ENCODE results near the gene ZNF133.
"Not testable (repeated sequence)": the region's sequence is repeated elsewhere in the genome, so short reads cannot be mapped to it uniquely, and the experiment has no call there.

ZNF133 gene

GRCh38 chr20:18326990-18327389 is 38.7 kb downstream of the ZNF133 start:
- DNase-seq (ENCODE audit: low spot score), result no peak
- in situ Hi-C loops (cut with MboI; ENCODE audit: low pct_unique_long_range_greater_than_20kb, low sequenced_read_pairs, unreplicated experiment), result no loop called here
- TF ChIP-seq, protein P1, sequence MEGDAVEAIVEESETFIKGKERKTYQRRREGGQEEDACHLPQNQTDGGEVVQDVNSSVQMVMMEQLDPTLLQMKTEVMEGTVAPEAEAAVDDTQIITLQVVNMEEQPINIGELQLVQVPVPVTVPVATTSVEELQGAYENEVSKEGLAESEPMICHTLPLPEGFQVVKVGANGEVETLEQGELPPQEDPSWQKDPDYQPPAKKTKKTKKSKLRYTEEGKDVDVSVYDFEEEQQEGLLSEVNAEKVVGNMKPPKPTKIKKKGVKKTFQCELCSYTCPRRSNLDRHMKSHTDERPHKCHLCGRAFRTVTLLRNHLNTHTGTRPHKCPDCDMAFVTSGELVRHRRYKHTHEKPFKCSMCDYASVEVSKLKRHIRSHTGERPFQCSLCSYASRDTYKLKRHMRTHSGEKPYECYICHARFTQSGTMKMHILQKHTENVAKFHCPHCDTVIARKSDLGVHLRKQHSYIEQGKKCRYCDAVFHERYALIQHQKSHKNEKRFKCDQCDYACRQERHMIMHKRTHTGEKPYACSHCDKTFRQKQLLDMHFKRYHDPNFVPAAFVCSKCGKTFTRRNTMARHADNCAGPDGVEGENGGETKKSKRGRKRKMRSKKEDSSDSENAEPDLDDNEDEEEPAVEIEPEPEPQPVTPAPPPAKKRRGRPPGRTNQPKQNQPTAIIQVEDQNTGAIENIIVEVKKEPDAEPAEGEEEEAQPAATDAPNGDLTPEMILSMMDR (IDR thresholded peaks at IDR 0.05; ENCODE audit: extremely low read depth, insufficient read depth, missing control alignments), result no peak

GRCh38 chr20:18331694-18332093 is 43.4 kb downstream of the ZNF133 start:
- DNase-seq (ENCODE audit: low spot score), result no peak
- in situ Hi-C loops (cut with MboI; ENCODE audit: low pct_unique_long_range_greater_than_20kb, low sequenced_read_pairs, unreplicated experiment), result no loop called here
- TF ChIP-seq, protein P1 (IDR thresholded peaks at IDR 0.05; ENCODE audit: extremely low read depth, insufficient read depth, missing control alignments), result no peak

- DNase-seq (ENCODE audit: low spot score); in situ Hi-C loops (cut with MboI; ENCODE audit: low pct_unique_long_range_greater_than_20kb, low sequenced_read_pairs, unreplicated experiment): not testable (repeated sequence)
These were observed 61.4 kb downstream of the ZNF133 start for GRCh38 chr20:18349749-18350148.

DNA sequence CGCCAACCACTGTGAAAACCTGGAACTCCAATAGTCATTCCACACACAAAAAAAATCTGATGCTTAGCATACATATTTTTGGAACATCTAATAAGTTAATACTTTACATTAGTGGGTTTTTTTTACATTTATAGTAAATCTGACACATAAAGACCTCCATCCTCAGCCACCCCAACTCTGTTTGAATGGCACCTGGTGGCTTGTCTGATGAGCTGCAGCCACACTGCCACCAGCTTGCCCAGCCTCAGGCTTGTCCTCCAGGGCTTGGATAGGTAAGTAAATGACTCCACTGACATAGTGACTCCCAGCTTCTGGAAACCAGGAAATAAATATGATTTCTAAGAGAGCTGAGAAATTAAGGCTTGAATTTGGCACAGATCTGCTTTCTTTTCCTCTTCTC is 71.5 kb downstream of the ZNF133 start:
- in situ Hi-C loops (cut with MboI; ENCODE audit: low pct_unique_long_range_greater_than_20kb, low sequenced_read_pairs, unreplicated experiment), result no loop called here
- no peak for DNase-seq (ENCODE audit: low spot score)
- TF ChIP-seq, protein P1 (IDR thresholded peaks at IDR 0.05; ENCODE audit: extremely low read depth, insufficient read depth, missing control alignments), result no peak

GRCh38 chr20:18360635-18361034 is 72.3 kb downstream of the ZNF133 start:
- TF ChIP-seq, protein P1 (IDR thresholded peaks at IDR 0.05; ENCODE audit: extremely low read depth, insufficient read depth, missing control alignments), result no peak
- no peak for DNase-seq (ENCODE audit: low spot score)
- in situ Hi-C loops (cut with MboI; ENCODE audit: low pct_unique_long_range_greater_than_20kb, low sequenced_read_pairs, unreplicated experiment), result no loop called here

DNA sequence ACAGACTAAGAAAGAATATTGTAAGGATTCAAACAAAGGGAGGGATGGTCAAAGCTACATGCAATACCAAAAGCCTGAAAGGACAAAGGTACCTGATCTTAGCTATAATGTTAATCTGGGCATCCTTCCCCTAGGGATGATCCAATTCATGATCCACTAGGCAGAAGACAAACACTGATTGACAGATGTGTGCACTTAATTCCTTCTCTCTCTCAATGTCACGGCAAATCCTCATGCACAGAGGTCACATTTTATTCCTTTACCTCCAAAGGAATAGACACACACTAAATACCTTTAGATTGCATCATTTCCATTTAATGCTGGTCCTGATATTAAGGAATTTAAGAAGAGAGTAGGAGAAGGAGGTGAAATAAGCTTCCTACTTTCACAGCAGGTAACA is 73.4 kb downstream of the ZNF133 start:
- TF ChIP-seq, protein P1 (IDR thresholded peaks at IDR 0.05; ENCODE audit: extremely low read depth, insufficient read depth, missing control alignments), result no peak
- DNase-seq (ENCODE audit: low spot score), result no peak
- in situ Hi-C loops (cut with MboI; ENCODE audit: low pct_unique_long_range_greater_than_20kb, low sequenced_read_pairs, unreplicated experiment), result no loop called here

- in situ Hi-C loops (cut with MboI; ENCODE audit: low pct_unique_long_range_greater_than_20kb, low sequenced_read_pairs, unreplicated experiment), result no loop called here
- TF ChIP-seq, protein P1 (IDR thresholded peaks at IDR 0.05; ENCODE audit: extremely low read depth, insufficient read depth, missing control alignments), result no peak
These were observed 74.6 kb downstream of the ZNF133 start for GRCh38 chr20:18362916-18363315.

More at GRCh38 chr20:18362916-18363315, 74.6 kb downstream of the ZNF133 start:
- no peak for DNase-seq (ENCODE audit: low spot score)
